ENCODE results near the gene PKD1L1.

- TF ChIP-seq TCF4 (CRISPR knock-in tag; IDR thresholded peaks at IDR 0.05; ENCODE audit: borderline replicate concordance) (no peak), ZFP3 (CRISPR knock-in tag; IDR thresholded peaks at IDR 0.05) (no peak), PATZ1 (CRISPR knock-in tag; IDR thresholded peaks at IDR 0.05; ENCODE audit: borderline replicate concordance) (no peak)
Measured at GRCh38 chr7:47991741-47992311, 43.6 kb upstream of the PKD1L1 start.
